ENCODE results near the gene TMEM212. TPM values are rescaled to one million over a fixed set of nuclear protein-coding genes. Genes with fewer than 3 reads are reported as not detected.

The TMEM212 gene
- total RNA-seq, 2 donors from 2014 or later = not detected

DNA sequence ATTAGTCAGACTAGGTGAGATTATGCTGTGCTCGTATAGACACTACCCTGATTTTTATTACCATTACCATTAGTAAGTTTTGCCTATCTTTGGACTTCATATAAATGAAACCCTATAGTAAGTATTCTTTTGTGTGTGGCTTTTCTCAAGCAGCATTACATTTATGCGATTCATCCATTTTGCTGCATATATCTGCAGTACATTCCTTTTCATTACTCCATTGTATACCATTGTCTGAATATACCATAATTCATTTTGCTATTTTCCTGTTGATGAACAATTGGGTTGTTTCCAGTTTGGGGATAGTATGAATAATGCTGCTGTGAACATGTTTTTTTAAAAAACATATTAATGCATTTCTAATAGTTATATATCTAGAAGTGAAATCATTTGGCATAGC is 45.3 kb downstream of the TMEM212 start:
- 91 to 100% methylated on average over 1 to 2 of the region's 2 CpGs for WGBS, 2 experiments (ENCODE audit: insufficient coverage in 1 of 2, insufficient read length in 1 of 2)
- H3K27ac ChIP-seq (ENCODE audit: low read depth, low read length) = no peak overlapping the region
- TF ChIP-seq CTCF (conservative IDR thresholded peaks at IDR 0.05) = no peak
- Mint-ChIP-seq H3K4me3 (no peak overlapping the region), H3K36me3 (ENCODE audit: low read depth) (no peaks in the 10 kb centered on the region), H3K27me3 (ENCODE audit: insufficient read depth) (peaks cover 27% of the 10 kb centered on the region), H3K9me3 (peaks cover 18% of the 10 kb centered on the region), H3K4me1 (peaks cover 9% of the 10 kb centered on the region), H3K27ac (no peak overlapping the region)
- H3K27me3 ChIP-seq (ENCODE audit: control insufficient read depth, insufficient read depth, low read length, poor library complexity, severe bottlenecking) = peaks cover 17% of the 10 kb centered on the region
- H3K4me1 ChIP-seq (ENCODE audit: control insufficient read depth, insufficient read depth, low read length) = peaks cover 3% of the 10 kb centered on the region
- no peak overlapping the region for H3K4me3 ChIP-seq (ENCODE audit: low read length)
- H3K9me3 ChIP-seq (ENCODE audit: control insufficient read depth, low read length) = peaks cover 12% of the 10 kb centered on the region
- DNase-seq = no peak
- no peaks in the 10 kb centered on the region for H3K36me3 ChIP-seq (ENCODE audit: control insufficient read depth, insufficient read depth, low read length)
- H3K9ac ChIP-seq (ENCODE audit: extremely low read depth, low read length, poor library complexity, severe bottlenecking) = no peak overlapping the region

DNA sequence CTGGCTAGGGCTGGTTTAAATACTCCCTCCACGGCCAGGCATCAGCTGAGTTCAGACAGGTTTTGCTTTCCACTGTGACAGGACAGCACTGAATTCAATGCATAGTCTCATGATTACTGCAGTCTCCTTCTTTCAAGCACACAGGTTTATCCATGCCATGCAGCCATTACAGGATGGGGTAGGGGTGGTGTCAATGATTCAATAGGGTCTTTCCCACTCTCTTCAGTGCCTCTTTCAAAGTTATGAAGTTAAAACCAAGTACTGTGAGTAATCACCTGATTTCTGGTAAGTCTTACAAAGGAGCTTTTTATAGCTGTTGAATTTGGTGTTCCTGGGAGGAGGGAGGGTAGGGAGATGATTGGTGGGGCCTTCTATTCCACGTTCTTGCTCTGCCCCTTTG is 47.2 kb downstream of the TMEM212 start:
- 74% methylated on average over 2 of the region's 2 CpGs; no CpG with 5 or more reads in 1 of the 2 experiments for WGBS, 2 experiments (ENCODE audit: insufficient coverage in 1 of 2, insufficient read length in 1 of 2)
- Histone ChIP-seq H3K36me3 (ENCODE audit: control insufficient read depth, insufficient read depth, low read length) (no peaks in the 10 kb centered on the region), H3K4me1 (ENCODE audit: control insufficient read depth, insufficient read depth, low read length) (peaks cover 6% of the 10 kb centered on the region), H3K27me3 (ENCODE audit: control insufficient read depth, insufficient read depth, low read length, poor library complexity, severe bottlenecking) (no peaks in the 10 kb centered on the region), H3K27ac (ENCODE audit: low read depth, low read length) (no peak overlapping the region), H3K4me3 (ENCODE audit: low read length) (no peak overlapping the region), H3K9ac (ENCODE audit: extremely low read depth, low read length, poor library complexity, severe bottlenecking) (no peak overlapping the region), H3K9me3 (ENCODE audit: control insufficient read depth, low read length) (peaks cover 12% of the 10 kb centered on the region)
- Mint-ChIP-seq H3K36me3 (ENCODE audit: low read depth) (no peaks in the 10 kb centered on the region), H3K4me1 (peaks cover 10% of the 10 kb centered on the region), H3K4me3 (no peak overlapping the region), H3K27me3 (ENCODE audit: insufficient read depth) (peaks cover 7% of the 10 kb centered on the region), H3K27ac (no peak overlapping the region), H3K9me3 (peaks cover 18% of the 10 kb centered on the region)
- no peak for TF ChIP-seq CTCF (conservative IDR thresholded peaks at IDR 0.05)
- no peak for DNase-seq

DNA sequence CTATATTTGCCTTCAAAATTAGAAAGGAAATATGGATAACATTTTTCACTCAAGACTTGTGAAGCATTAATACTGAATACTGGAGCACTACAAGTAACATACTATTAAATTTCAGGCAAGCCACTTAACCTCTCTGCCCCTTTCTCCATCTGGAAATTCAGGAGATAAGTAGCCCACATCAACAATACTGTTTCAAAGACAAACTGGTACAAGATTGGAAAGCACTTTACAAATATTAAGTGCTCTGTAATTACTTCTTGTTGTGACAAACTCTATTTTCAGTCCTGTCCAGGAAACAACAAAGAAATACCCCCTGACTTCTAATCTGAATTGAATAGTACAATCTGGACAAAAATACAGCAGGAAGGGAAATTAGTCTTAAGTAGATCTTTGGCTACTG is 49.3 kb downstream of the TMEM212 start:
- H3K27ac ChIP-seq (ENCODE audit: low read depth, low read length) = no peak overlapping the region
- H3K9ac ChIP-seq (ENCODE audit: extremely low read depth, low read length, poor library complexity, severe bottlenecking) = no peak overlapping the region
- no peak overlapping the region for H3K27ac Mint-ChIP-seq
- no peaks in the 10 kb centered on the region for H3K27me3 ChIP-seq (ENCODE audit: control insufficient read depth, insufficient read depth, low read length, poor library complexity, severe bottlenecking)
- TF ChIP-seq CTCF (conservative IDR thresholded peaks at IDR 0.05) = no peak
- no peaks in the 10 kb centered on the region for H3K36me3 ChIP-seq (ENCODE audit: control insufficient read depth, insufficient read depth, low read length)
- peaks cover 12% of the 10 kb centered on the region for H3K4me1 ChIP-seq (ENCODE audit: control insufficient read depth, insufficient read depth, low read length)
- peaks cover 27% of the 10 kb centered on the region for H3K4me1 Mint-ChIP-seq
- no peaks in the 10 kb centered on the region for H3K27me3 Mint-ChIP-seq (ENCODE audit: insufficient read depth)
- no peak overlapping the region for H3K4me3 Mint-ChIP-seq
- H3K4me3 ChIP-seq (ENCODE audit: low read length) = no peak overlapping the region
- DNase-seq = no peak
- peaks cover 12% of the 10 kb centered on the region for H3K9me3 ChIP-seq (ENCODE audit: control insufficient read depth, low read length)
- peaks cover 18% of the 10 kb centered on the region for H3K9me3 Mint-ChIP-seq
- H3K36me3 Mint-ChIP-seq (ENCODE audit: low read depth) = no peaks in the 10 kb centered on the region

All from endodermal cell (in vitro differentiated cells).